ENCODE data around the gene OR10A2.

Gene OR10A2

DNA sequence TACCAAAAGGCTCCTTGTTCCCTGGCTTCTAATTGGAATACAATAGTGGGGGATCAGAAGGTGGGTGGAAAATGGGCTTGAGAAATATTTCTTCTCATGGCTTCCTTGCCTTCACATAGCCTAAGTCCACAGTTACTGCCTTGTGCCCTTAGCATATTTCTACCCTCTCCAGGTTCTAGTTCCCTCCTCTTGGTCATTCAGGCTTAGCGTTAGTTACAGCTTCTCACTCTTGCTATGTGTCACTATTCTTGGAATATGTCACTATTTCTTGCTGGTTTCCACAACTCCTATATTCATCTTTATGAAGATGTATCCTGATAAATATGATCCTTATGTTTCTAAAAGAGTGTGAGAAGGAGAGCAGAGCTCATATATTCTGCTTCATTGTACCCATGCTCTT is 27.0 kb downstream of the OR10A2 start:
- Histone ChIP-seq H3K9ac (no peak overlapping the region), H3K27me3 (ENCODE audit: control insufficient read depth, insufficient read depth, low read length) (no peaks in the 10 kb centered on the region), H3K79me2 (no peaks in the 10 kb centered on the region), H3K4me3 (ENCODE audit: low read depth, low read length) (no peak overlapping the region), H3K4me1 (no peaks in the 10 kb centered on the region), H3K9me3 (ENCODE audit: control insufficient read depth, low read length) (no peaks in the 10 kb centered on the region), H3K4me2 (ENCODE audit: low read length) (no peak overlapping the region), H2AFZ (no peak overlapping the region), H3K27ac (no peak overlapping the region), H3K36me3 (ENCODE audit: control insufficient read depth, insufficient read depth, low read length) (no peaks in the 10 kb centered on the region)
- TF ChIP-seq, protein P1, sequence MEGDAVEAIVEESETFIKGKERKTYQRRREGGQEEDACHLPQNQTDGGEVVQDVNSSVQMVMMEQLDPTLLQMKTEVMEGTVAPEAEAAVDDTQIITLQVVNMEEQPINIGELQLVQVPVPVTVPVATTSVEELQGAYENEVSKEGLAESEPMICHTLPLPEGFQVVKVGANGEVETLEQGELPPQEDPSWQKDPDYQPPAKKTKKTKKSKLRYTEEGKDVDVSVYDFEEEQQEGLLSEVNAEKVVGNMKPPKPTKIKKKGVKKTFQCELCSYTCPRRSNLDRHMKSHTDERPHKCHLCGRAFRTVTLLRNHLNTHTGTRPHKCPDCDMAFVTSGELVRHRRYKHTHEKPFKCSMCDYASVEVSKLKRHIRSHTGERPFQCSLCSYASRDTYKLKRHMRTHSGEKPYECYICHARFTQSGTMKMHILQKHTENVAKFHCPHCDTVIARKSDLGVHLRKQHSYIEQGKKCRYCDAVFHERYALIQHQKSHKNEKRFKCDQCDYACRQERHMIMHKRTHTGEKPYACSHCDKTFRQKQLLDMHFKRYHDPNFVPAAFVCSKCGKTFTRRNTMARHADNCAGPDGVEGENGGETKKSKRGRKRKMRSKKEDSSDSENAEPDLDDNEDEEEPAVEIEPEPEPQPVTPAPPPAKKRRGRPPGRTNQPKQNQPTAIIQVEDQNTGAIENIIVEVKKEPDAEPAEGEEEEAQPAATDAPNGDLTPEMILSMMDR (IDR thresholded peaks at IDR 0.05) = no peak

DNA sequence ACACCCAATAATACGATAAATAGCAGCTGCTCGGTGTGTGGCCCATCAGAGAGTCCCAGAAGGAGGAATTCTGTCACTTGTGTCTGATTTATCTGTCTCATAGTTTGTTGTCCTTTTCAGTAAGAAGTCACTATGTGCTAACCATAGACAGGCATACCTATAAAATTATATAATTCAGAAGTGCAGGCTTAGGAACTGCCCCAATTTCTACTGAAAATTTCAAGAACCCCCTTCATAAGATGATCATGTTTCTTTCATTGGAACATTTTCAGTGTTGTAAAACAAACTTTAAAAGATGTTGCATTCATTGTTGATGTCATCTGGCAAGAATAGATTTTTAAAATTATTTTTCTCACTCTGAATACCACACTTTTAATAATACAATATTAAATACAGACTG is 29.5 kb downstream of the OR10A2 start, which contains the start of gene OR2D2:
Gene OR2D2, minus strand, starts transcription at position 101 of the 400 bp plus-strand sequence. Its CDS starts 0 bp downstream, at position 101.
- no peaks in the 10 kb centered on the region for H3K27me3 ChIP-seq (ENCODE audit: control insufficient read depth, insufficient read depth, low read length)
- H3K27ac ChIP-seq = no peak within 1 kb of the TSS
- TF ChIP-seq, protein P1 (IDR thresholded peaks at IDR 0.05) = no peak
- no peak within 1 kb of the TSS for H3K4me3 ChIP-seq (ENCODE audit: low read depth, low read length)
- H3K36me3 ChIP-seq (ENCODE audit: control insufficient read depth, insufficient read depth, low read length) = no peaks in the 10 kb centered on the region
- H2AFZ ChIP-seq = no peak within 1 kb of the TSS
- no peak within 1 kb of the TSS for H3K9ac ChIP-seq
- H3K9me3 ChIP-seq (ENCODE audit: control insufficient read depth, low read length) = no peaks in the 10 kb centered on the region
- H3K4me1 ChIP-seq = no peaks in the 10 kb centered on the region
- H3K79me2 ChIP-seq = no peaks in the 10 kb centered on the region
- no peak within 1 kb of the TSS for H3K4me2 ChIP-seq (ENCODE audit: low read length)

DNA sequence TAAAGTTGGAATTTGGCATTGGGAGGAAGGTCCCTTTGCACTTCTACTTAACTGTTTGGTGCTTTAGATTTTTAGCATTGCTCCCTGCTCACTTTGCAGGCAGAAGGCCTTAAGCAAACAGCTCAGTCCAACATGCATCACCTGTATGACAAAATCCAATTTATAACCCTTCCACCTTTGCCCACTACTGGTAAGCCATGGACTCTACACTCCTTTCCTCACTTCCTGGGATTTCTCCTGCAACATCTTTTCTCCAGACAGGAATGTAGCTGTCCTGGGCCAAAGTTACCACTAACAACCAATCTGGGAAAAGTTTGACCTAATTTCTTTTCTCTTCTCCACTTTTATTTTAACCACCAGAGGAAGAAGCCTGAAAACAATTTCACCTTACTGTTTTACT is 31.2 kb downstream of the OR10A2 start:
- Histone ChIP-seq H3K27me3 (ENCODE audit: control insufficient read depth, insufficient read depth, low read length) (no peaks in the 10 kb centered on the region), H3K4me3 (ENCODE audit: low read depth, low read length) (no peak overlapping the region), H3K4me1 (no peaks in the 10 kb centered on the region), H3K9ac (no peak overlapping the region), H3K79me2 (no peaks in the 10 kb centered on the region), H3K4me2 (ENCODE audit: low read length) (no peak overlapping the region), H3K36me3 (ENCODE audit: control insufficient read depth, insufficient read depth, low read length) (no peaks in the 10 kb centered on the region), H2AFZ (no peak overlapping the region), H3K9me3 (ENCODE audit: control insufficient read depth, low read length) (no peaks in the 10 kb centered on the region), H3K27ac (no peak overlapping the region)
- TF ChIP-seq, protein P1 (IDR thresholded peaks at IDR 0.05) = no peak

DNA sequence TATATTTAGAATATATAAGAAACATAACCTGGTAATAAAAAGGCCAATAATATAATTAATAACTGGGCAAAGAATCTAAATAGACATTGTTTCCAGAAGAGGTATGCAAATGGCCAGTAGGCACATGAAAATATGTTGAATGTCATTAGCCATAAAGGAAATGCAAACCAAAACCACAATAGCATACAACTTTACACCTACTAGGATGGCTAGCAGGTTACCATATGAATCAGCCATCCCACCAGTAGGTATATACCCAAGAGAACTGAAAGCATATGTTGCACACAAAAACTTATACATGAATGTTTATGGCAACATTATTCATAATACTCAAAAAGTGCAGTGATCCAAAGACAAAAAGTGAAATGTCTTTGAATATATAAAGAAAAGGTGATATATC is 32.2 kb downstream of the OR10A2 start:
- Histone ChIP-seq H3K36me3 (ENCODE audit: control insufficient read depth, insufficient read depth, low read length) (no peaks in the 10 kb centered on the region), H3K9ac (no peak overlapping the region), H3K4me3 (ENCODE audit: low read depth, low read length) (no peak overlapping the region), H3K4me1 (no peaks in the 10 kb centered on the region), H3K4me2 (ENCODE audit: low read length) (no peak overlapping the region), H3K79me2 (no peaks in the 10 kb centered on the region), H3K27ac (no peak overlapping the region), H3K27me3 (ENCODE audit: control insufficient read depth, insufficient read depth, low read length) (no peaks in the 10 kb centered on the region), H2AFZ (no peak overlapping the region), H3K9me3 (ENCODE audit: control insufficient read depth, low read length) (no peaks in the 10 kb centered on the region)
- TF ChIP-seq, protein P1 (IDR thresholded peaks at IDR 0.05) = no peak

DNA sequence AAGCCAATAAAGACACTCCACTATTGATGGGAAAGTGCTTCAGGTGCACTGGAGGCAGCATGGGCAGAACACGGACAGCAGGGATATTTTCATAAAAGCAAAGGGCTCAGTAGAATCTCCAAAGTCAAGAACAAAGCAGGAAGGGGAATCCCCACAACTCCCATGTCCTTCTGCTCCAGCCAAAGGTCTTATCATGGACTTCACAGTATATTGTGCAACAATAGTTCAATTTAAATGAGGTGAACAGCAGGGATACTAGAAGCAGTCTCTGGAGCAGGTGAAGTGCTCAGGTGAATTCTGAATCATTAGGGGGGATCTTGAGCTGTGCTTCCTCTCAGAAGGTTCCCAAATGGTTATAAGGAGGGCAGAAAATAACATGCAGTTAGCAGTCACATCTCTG is 36.1 kb downstream of the OR10A2 start:
- Histone ChIP-seq H3K4me2 (ENCODE audit: low read length) (no peak overlapping the region), H3K4me1 (no peaks in the 10 kb centered on the region), H3K79me2 (no peaks in the 10 kb centered on the region), H3K9me3 (ENCODE audit: control insufficient read depth, low read length) (no peaks in the 10 kb centered on the region), H3K27ac (no peak overlapping the region), H3K9ac (no peak overlapping the region), H3K27me3 (ENCODE audit: control insufficient read depth, insufficient read depth, low read length) (no peaks in the 10 kb centered on the region), H2AFZ (no peak overlapping the region), H3K4me3 (ENCODE audit: low read depth, low read length) (no peak overlapping the region), H3K36me3 (ENCODE audit: control insufficient read depth, insufficient read depth, low read length) (no peaks in the 10 kb centered on the region)
- TF ChIP-seq, protein P1 (IDR thresholded peaks at IDR 0.05) = no peak

Measured in parathyroid adenoma (tissue), 2 donors.